Endothelial cell of umbilical vein (primary cell): Measurements from ENCODE around the gene SIM1. TPM values are rescaled to one million over a fixed set of nuclear protein-coding genes. Genes with fewer than 3 reads are reported as not detected.

Experiments
- Bru-seq: library from RNA; stranded (reverse); fragments of 400-500 nt; gene quantifications from one replicate; lab custom pipeline; 2021; lab: Mats Ljungman, UMichigan
- BruChase-seq, 2 experiments: library from RNA; stranded (reverse); fragments of 400-500 nt; gene quantifications; one replicate each; lab custom pipeline; 2021; lab: Mats Ljungman, UMichigan
- BruUV-seq: library from RNA; stranded (reverse); fragments of 400-500 nt; replicated peaks from 2 replicates; lab custom pipeline; 2021; lab: Mats Ljungman, UMichigan
- CTCF ChIA-PET: fragments of 300-600, 350-600 bp; sonication (Branson Sonifier 250); formaldehyde crosslinking; loops from one replicate; lab custom pipeline; 2021; ENCODE audit warnings: antibody characterized with exemption, inconsistent platforms; lab: Charles Lee
- POLR2A ChIA-PET: fragments of 300-600, 350-600 bp; sonication (Branson Sonifier 250); formaldehyde crosslinking; loops from one replicate; lab custom pipeline; 2021; ENCODE audit warnings: antibody characterized with exemption, inconsistent platforms; lab: Charles Lee
- DNase-seq: peaks from one replicate; pipeline ENCODE4 v3.0.0-alpha.2; 2011; ENCODE audit warnings: low read depth, low spot score
- FAIRE-seq: peaks from 2 replicates; lab custom pipeline; 2011; peaks lifted over from hg19 to GRCh38; lab: Jason Lieb, UNC
- H2AFZ ChIP-seq: 2 replicates; pipeline ENCODE4 v1.6.0; 2012; ENCODE audit warnings: low read depth, low read length, control low read depth, inconsistent platforms
- H3K27ac ChIP-seq: 2 replicates; pipeline ENCODE4 v1.5.1; 2011; ENCODE audit warnings: low read depth, mild to moderate bottlenecking, control low read depth, low read length, moderate library complexity; ENCODE audit not compliant: insufficient read depth
- H3K27me3 ChIP-seq, 2 experiments: 2 replicates each; pipeline versions ENCODE4 v1.6.0 to v1.6.1; 2011; ENCODE audit warnings: low read length in 2 of 2, mixed read lengths in 1 of 2; ENCODE audit not compliant: control insufficient read depth in 2 of 2, insufficient read depth in 2 of 2
- H3K36me3 ChIP-seq, 2 experiments: 2 replicates in 1 of 2; 3 replicates in 1 of 2; pipeline ENCODE4 v1.5.1; 2011; ENCODE audit warnings: low read length in 2 of 2, mild to moderate bottlenecking in 1 of 2, moderate library complexity in 1 of 2; ENCODE audit not compliant: control insufficient read depth in 2 of 2, insufficient read depth in 2 of 2; ENCODE audit errors: extremely low read depth in 1 of 2
- H3K4me1 ChIP-seq: 3 replicates; pipeline ENCODE4 v1.5.1; 2011; ENCODE audit warnings: mild to moderate bottlenecking, low read length; ENCODE audit not compliant: control insufficient read depth, insufficient read depth; ENCODE audit errors: extremely low read depth
- H3K4me2 ChIP-seq: 2 replicates; pipeline ENCODE4 v1.6.1; 2011; ENCODE audit warnings: low read length, control low read depth, mixed read lengths; ENCODE audit not compliant: insufficient read depth
- H3K4me3 ChIP-seq, 3 experiments: fragments of 200-600 bp in 1 of 3; sonication (generic), shearing (Covaris generic) in 1 of 3; replicated peaks in 1 of 3; 2 replicates each; pipeline ENCODE4 v1.5.1; 2011 to 2016; ENCODE audit warnings: control low read depth in 3 of 3, low read length in 3 of 3, mild to moderate bottlenecking in 2 of 3, inconsistent platforms in 1 of 3, low read depth in 1 of 3, moderate library complexity in 1 of 3; ENCODE audit not compliant: insufficient read depth in 1 of 3
- H3K79me2 ChIP-seq: 2 replicates; pipeline ENCODE4 v1.6.0; 2012; ENCODE audit warnings: low read length, inconsistent platforms; ENCODE audit not compliant: control insufficient read depth, insufficient read depth
- H3K9ac ChIP-seq: replicated peaks from 2 replicates; pipeline ENCODE3; 2011; ENCODE audit warnings: low read length, control low read depth; ENCODE audit not compliant: insufficient read depth; ENCODE audit errors: extremely low read depth
- H3K9me1 ChIP-seq: replicated peaks from 3 replicates; pipeline ENCODE4 v1.6.0; 2011; ENCODE audit warnings: mild to moderate bottlenecking, low read length; ENCODE audit not compliant: control insufficient read depth, insufficient read depth; ENCODE audit errors: extremely low read depth
- H3K9me3 ChIP-seq: replicated peaks from 2 replicates; pipeline ENCODE4 v1.5.1; 2012; ENCODE audit warnings: low read length, inconsistent platforms; ENCODE audit not compliant: control insufficient read depth, insufficient read depth
- H4K20me1 ChIP-seq: replicated peaks from 2 replicates; pipeline ENCODE3; 2011; ENCODE audit warnings: mild to moderate bottlenecking, low read length; ENCODE audit not compliant: control insufficient read depth, insufficient read depth; ENCODE audit errors: extremely low read depth
- CTCF ChIP-seq, 2 donors: IDR thresholded peaks; 1 replicate in 1 of 2; 2 replicates in 1 of 2; pipeline ENCODE4 v1.5.1; 2011; ENCODE audit warnings: low read length in 2 of 2, mild to moderate bottlenecking in 2 of 2, moderate library complexity in 2 of 2, control low read depth in 1 of 2, inconsistent platforms in 1 of 2, low read depth in 1 of 2; ENCODE audit not compliant: insufficient read depth in 1 of 2; ENCODE audit errors: extremely low read depth in 1 of 2
- FOS ChIP-seq: IDR thresholded peaks from 2 replicates; pipeline ENCODE4 v1.6.1; 2011; ENCODE audit warnings: mild to moderate bottlenecking, low read length, moderate library complexity, borderline replicate concordance; ENCODE audit not compliant: insufficient read depth
- GATA2 ChIP-seq: IDR thresholded peaks from 2 replicates; pipeline ENCODE4 v1.7.0; 2011; ENCODE audit warnings: low read depth, mild to moderate bottlenecking, moderate library complexity, mixed read lengths, low read length; ENCODE audit not compliant: insufficient read length, insufficient read depth
- POLR2A ChIP-seq: IDR thresholded peaks from 2 replicates; pipeline ENCODE4 v1.6.1; 2012; ENCODE audit warnings: low read depth, mild to moderate bottlenecking, control low read depth, low read length
- POLR2AphosphoS5 ChIP-seq: IDR thresholded peaks from 2 replicates; pipeline ENCODE4 v1.6.1; 2012; ENCODE audit warnings: low read depth, mild to moderate bottlenecking, control low read depth, low read length, moderate library complexity; ENCODE audit not compliant: insufficient read depth
- dilution Hi-C: fragments of 300-500 bp; cut with MboI; formaldehyde crosslinking; loops from one replicate; pipeline ENCODE4 v1.15.0; 2019; ENCODE audit warnings: low sequenced_read_pairs; ENCODE audit not compliant: extremely low pct_ligation_motif_present
- intact Hi-C: fragments of 100-400 bp; cut with micrococcal nuclease; formaldehyde crosslinking; loops from one replicate; pipeline ENCODE4 v1.10.0; 2022
- long read RNA-seq: library from polyadenylated mRNA; stranded (forward); transcript quantifications from one replicate; pipeline ENCODE4 v2.0.0, GENCODE V29; 2021
- polyA minus RNA-seq, 3 experiments: library from RNA; depleted of rRNA, polyadenylated mRNA; stranded (reverse); fragments of >200 nt; gene quantifications; 1 replicate in 1 of 3; 2 replicates in 2 of 3; pipeline ENCODE4 v1.2.3, GENCODE V29; 2011
- polyA plus RNA-seq, 4 experiments: library from polyadenylated mRNA; depleted of rRNA in 3 of 4; stranded (reverse) in 3 of 4; unstranded in 1 of 4; fragments of >200 nt; gene quantifications; 2 replicates each; pipeline versions ENCODE4 v1.2.1 to v1.2.3, GENCODE V29; 2011 to 2012; ENCODE audit warnings: missing spikeins in 1 of 4
- total RNA-seq: library from RNA; stranded (reverse); gene quantifications from 2 replicates; pipeline ENCODE4 v1.2.3, GENCODE V29; 2021
- TF ChIP-seq, protein P1 (sequence below): IDR thresholded peaks from 2 replicates; pipeline ENCODE4 v1.6.1; 2011; ENCODE audit not compliant: insufficient read depth, insufficient read length

Gene SIM1
- total RNA-seq (0.29 and 0.39 TPM in 2 replicates), polyA plus RNA-seq (0.11 and 0.14 TPM in 2 replicates), polyA minus RNA-seq (0.53 and 0.63 TPM in 2 replicates), Bru-seq, nascent RNA (percentile 15 among the genes with signal in this experiment), BruChase-seq, experiment 1, labeled RNA remaining after a 6-hour chase (percentile 26 among the genes with signal in this experiment), BruChase-seq, experiment 2, labeled RNA remaining after a 2-hour chase (percentile 29 among the genes with signal in this experiment)
- 0.14 and 0.21 TPM in 2 replicates for polyA plus RNA-seq (2011; cell fraction: cytosol; rRNA removed)
- polyA plus RNA-seq (2011; cell fraction: nucleus; rRNA removed), result 0.34 and 0.41 TPM in 2 replicates
- polyA plus RNA-seq (2012), result 0.37 and 0.55 TPM in 2 replicates
- polyA minus RNA-seq (2011; cell fraction: cytosol; rRNA and poly(A)+ RNA removed), result not detected
- 0.87 and 1.6 TPM in 2 replicates for polyA minus RNA-seq (2011; cell fraction: nucleus; rRNA and poly(A)+ RNA removed)
- long read RNA-seq, result 0 reads

GRCh38 chr6:100464903-100465700 lies at the start of gene SIM1:
Gene SIM1, minus strand, starts transcription at chr6:100464921. Its CDS starts 1,453 bp downstream, at chr6:100463468.
- H3K27ac ChIP-seq, result no peak within 1 kb of the TSS

DNA sequence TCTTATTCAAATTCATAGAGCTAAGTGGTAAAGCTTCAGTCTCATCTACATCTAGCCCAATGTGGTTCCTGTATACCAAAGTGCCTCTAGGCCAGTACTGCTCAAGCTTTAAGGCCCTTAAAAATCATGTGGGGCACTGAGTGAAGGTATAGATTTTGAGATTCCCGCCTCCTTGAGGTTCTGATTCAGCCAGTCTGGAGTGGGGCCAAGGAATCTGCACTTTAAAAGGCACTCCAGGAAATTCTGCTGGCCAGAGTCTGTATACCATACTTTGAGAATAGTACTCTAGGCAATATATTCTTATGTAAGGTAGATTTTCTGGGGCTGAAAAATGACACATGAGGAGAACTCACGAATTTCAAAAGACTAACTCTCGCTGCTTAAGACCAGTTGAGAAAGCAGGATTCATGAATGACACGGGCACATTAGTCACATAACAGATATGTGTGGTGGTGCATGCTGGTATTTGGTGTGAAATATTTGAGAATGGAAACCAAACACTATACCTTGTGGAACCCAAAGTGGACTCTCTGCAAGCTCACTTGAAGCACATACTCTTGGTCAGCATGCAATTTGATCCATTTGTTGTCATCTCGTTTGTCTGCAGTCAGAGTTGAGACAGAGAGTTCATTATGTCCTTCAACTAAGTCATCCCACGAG lies 47.6 kb upstream of the SIM1 start:
- no peaks in the 10 kb centered on the region for H3K4me1 ChIP-seq
- intact Hi-C loops, result no loop called here
- no peak for DNase-seq
- no peaks in the 10 kb centered on the region for H4K20me1 ChIP-seq
- H3K36me3 ChIP-seq, result peaks cover 6 to 7% of the 10 kb centered on the region in 2 experiments
- no peak overlapping the region for H3K4me2 ChIP-seq
- no peak overlapping the region for H3K27ac ChIP-seq
- H3K4me3 ChIP-seq, result no peak overlapping the region
- no peak for FAIRE-seq
- ChIA-PET CTCF (no interaction called here), POLR2A (no interaction called here)
- H3K27me3 ChIP-seq, result no peaks in the 10 kb centered on the region
- TF ChIP-seq FOS (no peak), CTCF (IDR thresholded peaks at IDR 0.05; ENCODE audit: extremely low read depth in 1 of 2, insufficient read depth in 1 of 2, low read depth in 1 of 2, low read length in 2 of 2) (no peak), GATA2 (no peak), POLR2A (no peak)
- TF ChIP-seq, protein P1, sequence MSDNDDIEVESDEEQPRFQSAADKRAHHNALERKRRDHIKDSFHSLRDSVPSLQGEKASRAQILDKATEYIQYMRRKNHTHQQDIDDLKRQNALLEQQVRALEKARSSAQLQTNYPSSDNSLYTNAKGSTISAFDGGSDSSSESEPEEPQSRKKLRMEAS, result no peak
- no TSS peak for BruUV-seq
- no peaks in the 10 kb centered on the region for H3K79me2 ChIP-seq
- H2AFZ ChIP-seq, result no peak overlapping the region
- dilution Hi-C loops, result no loop called here
- no peaks in the 10 kb centered on the region for H3K9me1 ChIP-seq
- H3K9ac ChIP-seq, result no peak overlapping the region
- no peaks in the 10 kb centered on the region for H3K9me3 ChIP-seq

More at GRCh38 chr6:100464903-100465700, at the start of gene SIM1:
- POLR2A ChIA-PET, result no interaction called here
- peak; percentile 13 for TF ChIP-seq POLR2AphosphoS5
- TF ChIP-seq, protein P1, result no peak
- FAIRE-seq (peak; percentile 90), DNase-seq (peak; percentile 91)
- dilution Hi-C loops, result loop anchor here (25.0 kb wide), 1 partner anchor 353 kb away; no protein-coding TSS in a partner anchor
- Histone ChIP-seq H3K9me1 (no peaks in the 10 kb centered on the region), H3K9ac (no peak within 1 kb of the TSS), H3K9me3 (no peaks in the 10 kb centered on the region), H3K4me2 (peak within 1 kb of the TSS; percentile 72), H2AFZ (peak within 1 kb of the TSS; percentile 85), H3K4me3 (peak within 1 kb of the TSS; percentile 25 to 51 (median 44)), H4K20me1 (no peaks in the 10 kb centered on the region), H3K27me3 (peaks cover 85 to 100% of the 10 kb centered on the region in 2 experiments), H3K36me3 (no peaks in the 10 kb centered on the region), H3K79me2 (no peaks in the 10 kb centered on the region), H3K4me1 (peaks cover 21% of the 10 kb centered on the region)
- CTCF ChIA-PET, result interaction anchor here (0.7 to 3.8 kb wide), 14 partner anchors 9 to 597 kb away, joined by 3 to 17 read pairs (median 4); no protein-coding TSS in a partner anchor
- intact Hi-C loops, result loop anchor here (2.0 to 10.0 kb wide), 6 partner anchors 123 to 860 kb away; partner anchors contain the start of gene PRDM13
- no TSS peak for BruUV-seq
